Activated CD4-positive, alpha-beta T cell treated with anti-CD3 and anti-CD28 coated beads for 36 hours (primary cell): ENCODE measurements around the gene ZFHX3. TPM values are rescaled to one million over a fixed set of nuclear protein-coding genes. Genes with fewer than 3 reads are reported as not detected.

Experiments
- ATAC-seq: fragments of 200-7000 bp; cut with Tn5 transposase; one replicate; pipeline ENCODE4 v1.10.0; 2021; ENCODE audit warnings: mild to moderate bottlenecking, moderate library complexity
- CTCF ChIA-PET: fragments of 350-600 bp; sonication (Branson Sonifier 250); formaldehyde crosslinking; loops from one replicate; lab custom pipeline; 2021; ENCODE audit warnings: antibody characterized with exemption; lab: Charles Lee
- POLR2A ChIA-PET: fragments of 350-600 bp; sonication (Branson Sonifier 250); formaldehyde crosslinking; loops from one replicate; lab custom pipeline; 2021; ENCODE audit warnings: antibody characterized with exemption, inconsistent platforms; lab: Charles Lee
- DNase-seq: peaks from one replicate; pipeline ENCODE4 v3.0.0-alpha.2; 2020
- H3K27ac Mint-ChIP-seq: one replicate; pipeline ENCODE4 v1.8.0; 2021; ENCODE audit warnings: mixed read lengths
- H3K27me3 Mint-ChIP-seq: one replicate; pipeline ENCODE4 v1.8.0; 2021; ENCODE audit warnings: mixed read lengths
- H3K36me3 Mint-ChIP-seq: one replicate; pipeline ENCODE4 v1.8.0; 2021; ENCODE audit warnings: low read depth, mixed read lengths
- H3K4me1 Mint-ChIP-seq: one replicate; pipeline ENCODE4 v1.8.0; 2021; ENCODE audit warnings: mixed read lengths
- H3K4me3 Mint-ChIP-seq: one replicate; pipeline ENCODE4 v1.8.0; 2021; ENCODE audit warnings: mild to moderate bottlenecking, moderate library complexity, mixed read lengths
- H3K9me3 Mint-ChIP-seq: one replicate; pipeline ENCODE4 v1.8.0; 2021; ENCODE audit warnings: low read depth, mixed read lengths
- intact Hi-C, 2 experiments: fragments of 100-400 bp; cut with DNase I in 1 of 2; cut with micrococcal nuclease in 1 of 2; formaldehyde crosslinking; loops; one replicate each; pipeline versions ENCODE4 v1.14.2 to v1.15.1; 2022 to 2024; cut with DNase I, micrococcal nuclease
- total RNA-seq, 2 experiments: library from RNA; stranded (reverse); gene quantifications; one replicate each; pipeline ENCODE4 v1.2.3, GENCODE V29; 2021

Gene ZFHX3
- total RNA-seq, 2 experiments from 2014 or later, result 0.27 to 0.37 TPM

- no peak for DNase-seq
- Mint-ChIP-seq H3K9me3 (no peaks in the 10 kb centered on the region), H3K36me3 (no peaks in the 10 kb centered on the region), H3K27me3 (peaks cover 2% of the 10 kb centered on the region), H3K4me1 (peaks cover 8% of the 10 kb centered on the region), H3K27ac (no peak overlapping the region), H3K4me3 (no peak overlapping the region)
- intact Hi-C loops, result no loop called here
- ChIA-PET POLR2A (no interaction called here), CTCF (interaction anchor here (0.7 to 0.8 kb wide), 2 partner anchors 21 to 42 kb away, joined by 3 read pairs; no protein-coding TSS in a partner anchor)
- ATAC-seq, result no peak
Measured at GRCh38 chr16:72875291-72876031, 172.5 kb downstream of the ZFHX3 start.

- H3K36me3 Mint-ChIP-seq, result no peaks in the 10 kb centered on the region
- no peaks in the 10 kb centered on the region for H3K9me3 Mint-ChIP-seq
- no peak overlapping the region for H3K27ac Mint-ChIP-seq
- intact Hi-C loops, result no loop called here
- peaks cover 2% of the 10 kb centered on the region for H3K27me3 Mint-ChIP-seq
- H3K4me3 Mint-ChIP-seq, result no peak overlapping the region
- peaks cover 8% of the 10 kb centered on the region for H3K4me1 Mint-ChIP-seq
- ChIA-PET POLR2A (no interaction called here), CTCF (interaction anchor here (0.7 to 0.8 kb wide), 2 partner anchors 41 to 469 kb away, joined by 3 to 5 read pairs; no protein-coding TSS in a partner anchor)
- DNase-seq, result no peak
- ATAC-seq, result no peak
Measured at GRCh38 chr16:72873853-72874252, 174.1 kb downstream of the ZFHX3 start.

- Mint-ChIP-seq H3K4me3 (no peak overlapping the region), H3K4me1 (peaks cover 8% of the 10 kb centered on the region), H3K27ac (no peak overlapping the region), H3K9me3 (no peaks in the 10 kb centered on the region), H3K27me3 (peaks cover 2% of the 10 kb centered on the region), H3K36me3 (no peaks in the 10 kb centered on the region)
- intact Hi-C loops, result no loop called here
- ChIA-PET POLR2A (no interaction called here), CTCF (interaction anchor here (0.7 kb wide), 1 partner anchor 40 kb away, joined by 3 read pairs; no protein-coding TSS in a partner anchor)
- DNase-seq (no peak), ATAC-seq (no peak)
Measured at GRCh38 chr16:72873044-72873443, 174.9 kb downstream of the ZFHX3 start.

GRCh38 chr16:72865835-72866234, 182.1 kb downstream of the ZFHX3 start:
- ATAC-seq, result no peak
- no peak overlapping the region for H3K4me3 Mint-ChIP-seq
- ChIA-PET POLR2A (no interaction called here), CTCF (no interaction called here)
- H3K4me1 Mint-ChIP-seq, result no peaks in the 10 kb centered on the region
- no peaks in the 10 kb centered on the region for H3K9me3 Mint-ChIP-seq
- H3K27me3 Mint-ChIP-seq, result peaks cover 2% of the 10 kb centered on the region
- no peak overlapping the region for H3K27ac Mint-ChIP-seq
- no peak for DNase-seq
- H3K36me3 Mint-ChIP-seq, result no peaks in the 10 kb centered on the region
- intact Hi-C loops, result no loop called here

GRCh38 chr16:72865258-72865657, 182.7 kb downstream of the ZFHX3 start:
- ChIA-PET CTCF (no interaction called here), POLR2A (no interaction called here)
- intact Hi-C loops, result no loop called here
- H3K4me3 Mint-ChIP-seq, result no peak overlapping the region
- H3K9me3 Mint-ChIP-seq, result no peaks in the 10 kb centered on the region
- DNase-seq (no peak), ATAC-seq (no peak)
- peaks cover 4% of the 10 kb centered on the region for H3K27me3 Mint-ChIP-seq
- no peaks in the 10 kb centered on the region for H3K4me1 Mint-ChIP-seq
- no peak overlapping the region for H3K27ac Mint-ChIP-seq
- H3K36me3 Mint-ChIP-seq, result no peaks in the 10 kb centered on the region

- Mint-ChIP-seq H3K9me3 (no peaks in the 10 kb centered on the region), H3K27me3 (peaks cover 4% of the 10 kb centered on the region), H3K4me1 (no peaks in the 10 kb centered on the region), H3K4me3 (no peak overlapping the region), H3K27ac (no peak overlapping the region), H3K36me3 (no peaks in the 10 kb centered on the region)
- DNase-seq (no peak), ATAC-seq (no peak)
- POLR2A ChIA-PET, result no interaction called here
- intact Hi-C loops, result no loop called here
- CTCF ChIA-PET, result interaction anchor here (0.7 kb wide), 1 partner anchor 402 kb away, joined by 3 read pairs; no protein-coding TSS in a partner anchor
Measured at GRCh38 chr16:72864130-72864833, 183.6 kb downstream of the ZFHX3 start.

- Mint-ChIP-seq H3K4me1 (no peaks in the 10 kb centered on the region), H3K9me3 (no peaks in the 10 kb centered on the region), H3K27me3 (peaks cover 4% of the 10 kb centered on the region), H3K36me3 (no peaks in the 10 kb centered on the region), H3K4me3 (no peak overlapping the region), H3K27ac (no peak overlapping the region)
- DNase-seq, result no peak
- intact Hi-C loops, result no loop called here
- POLR2A ChIA-PET, result no interaction called here
- no peak for ATAC-seq
- CTCF ChIA-PET, result interaction anchor here (0.7 kb wide), 1 partner anchor 96 kb away, joined by 3 read pairs; no protein-coding TSS in a partner anchor
Measured at GRCh38 chr16:72862090-72862489, 185.8 kb downstream of the ZFHX3 start.

- ATAC-seq (no peak), DNase-seq (no peak)
- intact Hi-C loops, result no loop called here
- ChIA-PET POLR2A (no interaction called here), CTCF (interaction anchor here (2.0 kb wide), 1 partner anchor 28 kb away, joined by 7 read pairs; no protein-coding TSS in a partner anchor)
- Mint-ChIP-seq H3K4me1 (no peaks in the 10 kb centered on the region), H3K27me3 (peaks cover 4% of the 10 kb centered on the region), H3K9me3 (no peaks in the 10 kb centered on the region), H3K27ac (no peak overlapping the region), H3K36me3 (no peaks in the 10 kb centered on the region), H3K4me3 (no peak overlapping the region)
Measured at GRCh38 chr16:72860726-72861562, 187.0 kb downstream of the ZFHX3 start.

GRCh38 chr16:72859581-72859980, 188.3 kb downstream of the ZFHX3 start:
- Mint-ChIP-seq H3K27ac (no peak overlapping the region), H3K27me3 (peaks cover 4% of the 10 kb centered on the region), H3K4me1 (no peaks in the 10 kb centered on the region), H3K9me3 (no peaks in the 10 kb centered on the region), H3K4me3 (no peak overlapping the region), H3K36me3 (no peaks in the 10 kb centered on the region)
- DNase-seq, result no peak
- intact Hi-C loops, result no loop called here
- no peak for ATAC-seq
- ChIA-PET CTCF (interaction anchor here (0.8 to 2.0 kb wide), 2 partner anchors 8 to 27 kb away, joined by 3 to 7 read pairs; no protein-coding TSS in a partner anchor), POLR2A (no interaction called here)

GRCh38 chr16:72858665-72859493, 189.0 kb downstream of the ZFHX3 start:
- Mint-ChIP-seq H3K27me3 (peaks cover 4% of the 10 kb centered on the region), H3K4me1 (no peaks in the 10 kb centered on the region), H3K36me3 (no peaks in the 10 kb centered on the region), H3K9me3 (no peaks in the 10 kb centered on the region), H3K27ac (no peak overlapping the region), H3K4me3 (no peak overlapping the region)
- no peak for ATAC-seq
- no peak for DNase-seq
- CTCF ChIA-PET, result interaction anchor here (0.8 to 2.0 kb wide), 2 partner anchors 8 to 26 kb away, joined by 3 to 7 read pairs; no protein-coding TSS in a partner anchor
- intact Hi-C loops, result no loop called here
- POLR2A ChIA-PET, result no interaction called here
